ENCODE data around the gene PYROXD2. TPM values are rescaled to one million over a fixed set of nuclear protein-coding genes. Genes with fewer than 3 reads are reported as not detected.

The PYROXD2 gene
- polyA plus RNA-seq, 1 donor from 2014 or later: 0.11 TPM

DNA sequence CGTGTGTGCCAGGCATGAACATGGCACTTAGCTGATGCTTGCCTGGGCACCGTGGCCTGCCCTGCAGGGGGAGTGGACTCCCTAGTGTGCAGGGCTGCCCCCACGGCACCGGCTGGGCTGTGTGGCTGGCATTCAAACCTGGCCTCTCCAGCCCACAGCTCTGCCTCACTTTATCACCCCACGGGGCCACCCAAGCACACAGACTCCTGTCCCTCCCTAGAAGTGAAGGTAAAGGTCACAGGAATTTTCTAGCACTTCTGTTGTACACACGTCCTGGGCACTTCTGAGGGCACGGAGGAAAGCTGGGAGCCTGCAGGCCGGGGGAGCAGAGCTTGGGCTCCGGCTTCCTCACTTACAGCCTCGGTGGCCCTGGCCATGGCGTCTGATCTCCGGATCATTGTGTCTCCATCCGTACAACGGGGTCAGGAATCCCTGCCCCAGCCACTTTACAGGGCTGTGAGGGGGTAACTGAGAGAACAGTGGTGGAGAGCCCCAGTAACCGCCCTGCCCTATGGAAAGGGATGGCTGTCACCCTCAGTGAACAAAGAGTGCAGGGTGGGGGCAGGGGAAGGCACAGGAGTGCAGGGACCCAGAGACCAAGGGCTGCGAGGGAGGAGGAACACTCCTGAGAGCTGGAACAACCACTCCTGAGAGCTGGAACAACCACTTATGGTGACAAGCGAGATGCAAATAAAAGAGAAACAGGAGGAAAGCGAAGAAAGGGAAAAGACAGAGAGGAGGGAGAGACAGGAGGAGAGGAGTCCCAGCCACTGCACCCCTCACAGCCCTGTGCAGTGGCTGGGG lies 3.9 kb upstream of the PYROXD2 start:
- no peak for TF ChIP-seq EZH2 (IDR thresholded peaks at IDR 0.05; ENCODE audit: borderline replicate concordance, insufficient read depth, low read length, poor library complexity, severe bottlenecking)
- no peak for TF ChIP-seq TAF1 (IDR thresholded peaks at IDR 0.05; ENCODE audit: low read depth)
- TF ChIP-seq SMC3 (conservative IDR thresholded peaks at IDR 0.05; ENCODE audit: poor library complexity): no peak
- TF ChIP-seq MXI1 (conservative IDR thresholded peaks at IDR 0.05; ENCODE audit: poor library complexity, severe bottlenecking): no peak
- TF ChIP-seq, protein P1, sequence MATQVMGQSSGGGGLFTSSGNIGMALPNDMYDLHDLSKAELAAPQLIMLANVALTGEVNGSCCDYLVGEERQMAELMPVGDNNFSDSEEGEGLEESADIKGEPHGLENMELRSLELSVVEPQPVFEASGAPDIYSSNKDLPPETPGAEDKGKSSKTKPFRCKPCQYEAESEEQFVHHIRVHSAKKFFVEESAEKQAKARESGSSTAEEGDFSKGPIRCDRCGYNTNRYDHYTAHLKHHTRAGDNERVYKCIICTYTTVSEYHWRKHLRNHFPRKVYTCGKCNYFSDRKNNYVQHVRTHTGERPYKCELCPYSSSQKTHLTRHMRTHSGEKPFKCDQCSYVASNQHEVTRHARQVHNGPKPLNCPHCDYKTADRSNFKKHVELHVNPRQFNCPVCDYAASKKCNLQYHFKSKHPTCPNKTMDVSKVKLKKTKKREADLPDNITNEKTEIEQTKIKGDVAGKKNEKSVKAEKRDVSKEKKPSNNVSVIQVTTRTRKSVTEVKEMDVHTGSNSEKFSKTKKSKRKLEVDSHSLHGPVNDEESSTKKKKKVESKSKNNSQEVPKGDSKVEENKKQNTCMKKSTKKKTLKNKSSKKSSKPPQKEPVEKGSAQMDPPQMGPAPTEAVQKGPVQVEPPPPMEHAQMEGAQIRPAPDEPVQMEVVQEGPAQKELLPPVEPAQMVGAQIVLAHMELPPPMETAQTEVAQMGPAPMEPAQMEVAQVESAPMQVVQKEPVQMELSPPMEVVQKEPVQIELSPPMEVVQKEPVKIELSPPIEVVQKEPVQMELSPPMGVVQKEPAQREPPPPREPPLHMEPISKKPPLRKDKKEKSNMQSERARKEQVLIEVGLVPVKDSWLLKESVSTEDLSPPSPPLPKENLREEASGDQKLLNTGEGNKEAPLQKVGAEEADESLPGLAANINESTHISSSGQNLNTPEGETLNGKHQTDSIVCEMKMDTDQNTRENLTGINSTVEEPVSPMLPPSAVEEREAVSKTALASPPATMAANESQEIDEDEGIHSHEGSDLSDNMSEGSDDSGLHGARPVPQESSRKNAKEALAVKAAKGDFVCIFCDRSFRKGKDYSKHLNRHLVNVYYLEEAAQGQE (IDR thresholded peaks at IDR 0.05; ENCODE audit: borderline replicate concordance): no peak
- TF ChIP-seq, protein P2, sequence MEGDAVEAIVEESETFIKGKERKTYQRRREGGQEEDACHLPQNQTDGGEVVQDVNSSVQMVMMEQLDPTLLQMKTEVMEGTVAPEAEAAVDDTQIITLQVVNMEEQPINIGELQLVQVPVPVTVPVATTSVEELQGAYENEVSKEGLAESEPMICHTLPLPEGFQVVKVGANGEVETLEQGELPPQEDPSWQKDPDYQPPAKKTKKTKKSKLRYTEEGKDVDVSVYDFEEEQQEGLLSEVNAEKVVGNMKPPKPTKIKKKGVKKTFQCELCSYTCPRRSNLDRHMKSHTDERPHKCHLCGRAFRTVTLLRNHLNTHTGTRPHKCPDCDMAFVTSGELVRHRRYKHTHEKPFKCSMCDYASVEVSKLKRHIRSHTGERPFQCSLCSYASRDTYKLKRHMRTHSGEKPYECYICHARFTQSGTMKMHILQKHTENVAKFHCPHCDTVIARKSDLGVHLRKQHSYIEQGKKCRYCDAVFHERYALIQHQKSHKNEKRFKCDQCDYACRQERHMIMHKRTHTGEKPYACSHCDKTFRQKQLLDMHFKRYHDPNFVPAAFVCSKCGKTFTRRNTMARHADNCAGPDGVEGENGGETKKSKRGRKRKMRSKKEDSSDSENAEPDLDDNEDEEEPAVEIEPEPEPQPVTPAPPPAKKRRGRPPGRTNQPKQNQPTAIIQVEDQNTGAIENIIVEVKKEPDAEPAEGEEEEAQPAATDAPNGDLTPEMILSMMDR (IDR thresholded peaks at IDR 0.05; ENCODE audit: poor library complexity, severe bottlenecking): no peak
- TF ChIP-seq RAD21 (conservative IDR thresholded peaks at IDR 0.05): no peak
- no peak for TF ChIP-seq EP300 (conservative IDR thresholded peaks at IDR 0.05; ENCODE audit: poor library complexity, severe bottlenecking)
- TF ChIP-seq POLR2AphosphoS5 (IDR thresholded peaks at IDR 0.05): no peak
- H3K9ac ChIP-seq (ENCODE audit: low read length): no peak overlapping the region
- no peaks in the 10 kb centered on the region for H3K27me3 ChIP-seq (ENCODE audit: insufficient read depth, low read depth, low read length)
- no peaks in the 10 kb centered on the region for H3K36me3 ChIP-seq (ENCODE audit: insufficient read depth, low read length)
- no peaks in the 10 kb centered on the region for H3K79me2 ChIP-seq (replicated peaks; ENCODE audit: insufficient read depth, low read length)
- no peak overlapping the region for H2AFZ ChIP-seq (ENCODE audit: low read depth, low read length)
- no peak overlapping the region for H3K4me3 ChIP-seq (ENCODE audit: low read length)
- H3K27ac ChIP-seq (ENCODE audit: low read length): no peak overlapping the region
- no peaks in the 10 kb centered on the region for H3F3A ChIP-seq (ENCODE audit: insufficient read depth, low read length, poor library complexity, severe bottlenecking)
- no peak overlapping the region for H3K4me2 ChIP-seq (ENCODE audit: low read length)
- H4K20me1 ChIP-seq (ENCODE audit: insufficient read depth): no peaks in the 10 kb centered on the region
- no peaks in the 10 kb centered on the region for H3K9me2 ChIP-seq (ENCODE audit: insufficient read depth, low read length)
- H3K9me3 ChIP-seq (ENCODE audit: low read length): no peaks in the 10 kb centered on the region

DNA sequence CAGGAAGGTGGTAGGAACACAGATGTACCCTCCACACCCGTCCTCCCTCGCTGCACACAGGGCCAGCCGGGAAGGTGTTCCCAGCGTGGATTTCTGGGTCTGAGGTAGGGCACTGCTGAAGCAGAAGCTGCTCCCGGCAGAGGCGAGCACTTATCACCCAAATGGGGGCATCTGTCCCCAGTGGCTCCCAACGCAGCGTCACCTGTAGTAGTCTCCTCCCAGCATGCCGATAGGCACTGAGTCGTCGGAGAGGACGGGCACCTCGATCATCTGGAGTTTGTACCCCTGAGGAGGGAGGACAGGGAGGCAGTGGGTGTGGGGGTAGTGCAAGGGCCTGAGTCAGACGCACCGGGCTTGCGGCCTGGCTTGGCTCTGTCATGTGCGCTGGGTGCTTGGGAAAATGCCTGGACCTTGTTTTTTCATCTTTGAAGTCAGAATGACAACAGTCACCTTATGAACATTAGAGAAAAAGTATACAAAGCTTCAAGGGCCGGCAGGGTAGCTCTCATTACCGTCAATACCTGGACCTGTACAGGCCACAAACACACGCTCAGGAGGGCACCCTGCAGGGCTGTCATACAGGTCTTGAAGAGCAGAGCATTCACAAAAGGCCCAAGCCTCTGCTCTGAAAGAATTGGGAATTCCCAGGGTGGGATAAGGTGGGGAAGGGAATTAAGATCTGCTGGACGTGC lies 3.1 kb upstream of the PYROXD2 start:
- H3K36me3 ChIP-seq (ENCODE audit: insufficient read depth, low read length): no peaks in the 10 kb centered on the region
- no peaks in the 10 kb centered on the region for H3K9me3 ChIP-seq (ENCODE audit: low read length)
- H3K79me2 ChIP-seq (replicated peaks; ENCODE audit: insufficient read depth, low read length): no peaks in the 10 kb centered on the region
- no peak overlapping the region for H3K4me3 ChIP-seq (ENCODE audit: low read length)
- H3F3A ChIP-seq (ENCODE audit: insufficient read depth, low read length, poor library complexity, severe bottlenecking): no peaks in the 10 kb centered on the region
- TF ChIP-seq RAD21 (conservative IDR thresholded peaks at IDR 0.05): no peak
- no peak for TF ChIP-seq TAF1 (IDR thresholded peaks at IDR 0.05; ENCODE audit: low read depth)
- TF ChIP-seq, protein P2 (IDR thresholded peaks at IDR 0.05; ENCODE audit: poor library complexity, severe bottlenecking): no peak
- TF ChIP-seq EZH2 (IDR thresholded peaks at IDR 0.05; ENCODE audit: borderline replicate concordance, insufficient read depth, low read length, poor library complexity, severe bottlenecking): no peak
- TF ChIP-seq, protein P1 (IDR thresholded peaks at IDR 0.05; ENCODE audit: borderline replicate concordance): no peak
- H3K9ac ChIP-seq (ENCODE audit: low read length): no peak overlapping the region
- H2AFZ ChIP-seq (ENCODE audit: low read depth, low read length): no peak overlapping the region
- no peaks in the 10 kb centered on the region for H4K20me1 ChIP-seq (ENCODE audit: insufficient read depth)
- H3K4me2 ChIP-seq (ENCODE audit: low read length): no peak overlapping the region
- H3K27ac ChIP-seq (ENCODE audit: low read length): no peak overlapping the region
- no peaks in the 10 kb centered on the region for H3K27me3 ChIP-seq (ENCODE audit: insufficient read depth, low read depth, low read length)
- H3K9me2 ChIP-seq (ENCODE audit: insufficient read depth, low read length): no peaks in the 10 kb centered on the region

All from neural cell (in vitro differentiated cells).